Duodenal mucosa (tissue), 2 donors: ENCODE results near the gene SLC7A7.

Experiments
- H3K27ac ChIP-seq: one replicate; pipeline ENCODE4 v1.7.0; 2013; ENCODE audit warnings: low read depth, low read length
- H3K27me3 ChIP-seq, 2 donors: one replicate each; pipeline ENCODE4 v1.7.0; 2013; ENCODE audit warnings: low read length in 2 of 2, control low read depth in 1 of 2; ENCODE audit not compliant: insufficient read depth in 2 of 2, control insufficient read depth in 1 of 2
- H3K36me3 ChIP-seq, 2 donors: one replicate each; pipeline ENCODE4 v1.7.0; 2013; ENCODE audit warnings: low read length in 2 of 2, control low read depth in 1 of 2; ENCODE audit not compliant: insufficient read depth in 2 of 2, control insufficient read depth in 1 of 2
- H3K4me1 ChIP-seq, 2 donors: one replicate each; pipeline ENCODE4 v1.7.0; 2013; ENCODE audit warnings: low read length in 2 of 2, control low read depth in 1 of 2; ENCODE audit not compliant: insufficient read depth in 2 of 2, control insufficient read depth in 1 of 2
- H3K4me3 ChIP-seq, 2 donors: one replicate each; pipeline ENCODE4 v1.7.0; 2013; ENCODE audit warnings: low read length in 2 of 2, low read depth in 1 of 2
- H3K9ac ChIP-seq, 2 donors: one replicate each; pipeline ENCODE4 v1.7.0; 2013; ENCODE audit warnings: low read length in 2 of 2, low read depth in 1 of 2
- H3K9me3 ChIP-seq, 2 donors: one replicate each; pipeline ENCODE4 v1.7.0; 2013; ENCODE audit warnings: low read length in 2 of 2, control low read depth in 1 of 2; ENCODE audit not compliant: control insufficient read depth in 1 of 2

SLC7A7 gene

GRCh38 chr14:22850944-22851764 lies 35.9 kb upstream of the SLC7A7 start:
- Histone ChIP-seq H3K4me1 (peaks cover 36 to 52% of the 10 kb centered on the region in 2 donors), H3K9me3 (no peaks in the 10 kb centered on the region), H3K36me3 (peaks cover 0 to 10% of the 10 kb centered on the region in 2 donors), H3K27me3 (no peaks in the 10 kb centered on the region), H3K9ac (peak overlapping the region in 1 of 2 donors; percentile 43), H3K27ac (peak overlapping the region; percentile 76), H3K4me3 (peak overlapping the region in 1 of 2 donors; percentile 5)

- Histone ChIP-seq H3K9ac (peak overlapping the region in 1 of 2 donors; percentile 20), H3K9me3 (no peaks in the 10 kb centered on the region), H3K27me3 (no peaks in the 10 kb centered on the region), H3K27ac (peak overlapping the region; percentile 58), H3K36me3 (peaks cover 13 to 27% of the 10 kb centered on the region in 2 donors), H3K4me1 (peaks cover 36 to 55% of the 10 kb centered on the region in 2 donors), H3K4me3 (no peak overlapping the region)
These were observed 34.1 kb upstream of the SLC7A7 start for GRCh38 chr14:22849212-22849819.

GRCh38 chr14:22848351-22849164 lies 33.3 kb upstream of the SLC7A7 start:
- no peak overlapping the region for H3K4me3 ChIP-seq
- peaks cover 15 to 31% of the 10 kb centered on the region in 2 donors for H3K36me3 ChIP-seq
- no peaks in the 10 kb centered on the region for H3K27me3 ChIP-seq
- H3K4me1 ChIP-seq: peaks cover 36 to 53% of the 10 kb centered on the region in 2 donors
- peak overlapping the region in 1 of 2 donors; percentile 24 for H3K9ac ChIP-seq
- H3K27ac ChIP-seq: peak overlapping the region; percentile 81
- H3K9me3 ChIP-seq: no peaks in the 10 kb centered on the region

GRCh38 chr14:22847661-22848341 lies 32.6 kb upstream of the SLC7A7 start:
- Histone ChIP-seq H3K9me3 (no peaks in the 10 kb centered on the region), H3K27me3 (no peaks in the 10 kb centered on the region), H3K27ac (peak overlapping the region; percentile 81), H3K4me3 (no peak overlapping the region), H3K9ac (peak overlapping the region in 1 of 2 donors; percentile 24), H3K4me1 (peaks cover 31 to 46% of the 10 kb centered on the region in 2 donors), H3K36me3 (peaks cover 18 to 39% of the 10 kb centered on the region in 2 donors)

GRCh38 chr14:22846811-22847307 lies 31.6 kb upstream of the SLC7A7 start:
- H3K4me1 ChIP-seq: peaks cover 24 to 41% of the 10 kb centered on the region in 2 donors
- no peaks in the 10 kb centered on the region for H3K27me3 ChIP-seq
- peak overlapping the region; percentile 26 for H3K27ac ChIP-seq
- H3K4me3 ChIP-seq: no peak overlapping the region
- no peak overlapping the region for H3K9ac ChIP-seq
- H3K36me3 ChIP-seq: peaks cover 26 to 48% of the 10 kb centered on the region in 2 donors
- H3K9me3 ChIP-seq: no peaks in the 10 kb centered on the region

- H3K9ac ChIP-seq: peak overlapping the region in 1 of 2 donors; percentile 2
- peaks cover 16 to 32% of the 10 kb centered on the region in 2 donors for H3K4me1 ChIP-seq
- no peak overlapping the region for H3K4me3 ChIP-seq
- no peak overlapping the region for H3K27ac ChIP-seq
- no peaks in the 10 kb centered on the region for H3K9me3 ChIP-seq
- peaks cover 29 to 57% of the 10 kb centered on the region in 2 donors for H3K36me3 ChIP-seq
- no peaks in the 10 kb centered on the region for H3K27me3 ChIP-seq
These were observed 30.8 kb upstream of the SLC7A7 start for GRCh38 chr14:22845821-22846625.

- Histone ChIP-seq H3K9ac (no peak overlapping the region), H3K9me3 (no peaks in the 10 kb centered on the region), H3K27ac (no peak overlapping the region), H3K4me3 (no peak overlapping the region), H3K36me3 (peaks cover 29 to 61% of the 10 kb centered on the region in 2 donors), H3K27me3 (no peaks in the 10 kb centered on the region), H3K4me1 (peaks cover 11 to 27% of the 10 kb centered on the region in 2 donors)
These were observed 29.8 kb upstream of the SLC7A7 start for GRCh38 chr14:22845103-22845394.

GRCh38 chr14:22844221-22845102 lies 29.2 kb upstream of the SLC7A7 start:
- no peaks in the 10 kb centered on the region for H3K27me3 ChIP-seq
- H3K4me3 ChIP-seq: no peak overlapping the region
- peaks cover 29 to 61% of the 10 kb centered on the region in 2 donors for H3K36me3 ChIP-seq
- H3K9me3 ChIP-seq: no peaks in the 10 kb centered on the region
- H3K27ac ChIP-seq: no peak overlapping the region
- no peak overlapping the region for H3K9ac ChIP-seq
- H3K4me1 ChIP-seq: peaks cover 14 to 29% of the 10 kb centered on the region in 2 donors
